GM18907 (cell line): Measurements from ENCODE around the gene TRIM34.
"Not testable (repeated sequence)": the region's sequence is repeated elsewhere in the genome, so short reads cannot be mapped to it uniquely, and the experiment has no call there.

ENCODE experiments used
- ATAC-seq: cut with Tn5 transposase; IDR thresholded peaks from one replicate; pipeline ENCODE4 v1.9.1; 2021; ENCODE audit warnings: mild to moderate bottlenecking, moderate library complexity; ENCODE audit not compliant: unreplicated experiment

The TRIM34 gene

GRCh38 chr11:5620651-5621521, 3.9 kb upstream of the TRIM34 start:
- no peak for ATAC-seq

- no peak for ATAC-seq
These were observed 3.2 kb upstream of the TRIM34 start for GRCh38 chr11:5621580-5621979.

DNA sequence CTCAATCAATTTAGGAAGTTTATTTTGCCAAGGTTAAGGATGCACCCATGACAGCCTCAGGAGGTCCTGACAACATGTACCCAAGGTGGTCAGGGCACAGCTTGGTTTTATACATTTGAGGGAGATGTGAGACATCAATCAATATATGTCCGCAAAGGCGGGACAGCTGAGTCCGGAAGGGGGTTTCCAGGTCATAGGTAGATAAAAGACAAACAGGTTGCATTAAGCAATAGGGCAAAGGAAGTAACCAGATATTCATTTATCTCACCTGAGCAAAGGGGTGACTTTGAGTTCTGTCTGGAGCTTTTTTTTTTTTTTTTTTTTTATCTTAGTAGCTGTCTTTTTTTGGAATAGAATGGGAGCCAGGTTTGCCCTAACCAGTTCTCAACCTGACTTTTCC, 2.0 kb upstream of the TRIM34 start:
- no peak for ATAC-seq

GRCh38 chr11:5625281-5625680, 480 bp downstream of the TRIM34 start:
- no peak for ATAC-seq

- ATAC-seq, result no peak
These were observed 1.4 kb downstream of the TRIM34 start for GRCh38 chr11:5626196-5626595.

DNA sequence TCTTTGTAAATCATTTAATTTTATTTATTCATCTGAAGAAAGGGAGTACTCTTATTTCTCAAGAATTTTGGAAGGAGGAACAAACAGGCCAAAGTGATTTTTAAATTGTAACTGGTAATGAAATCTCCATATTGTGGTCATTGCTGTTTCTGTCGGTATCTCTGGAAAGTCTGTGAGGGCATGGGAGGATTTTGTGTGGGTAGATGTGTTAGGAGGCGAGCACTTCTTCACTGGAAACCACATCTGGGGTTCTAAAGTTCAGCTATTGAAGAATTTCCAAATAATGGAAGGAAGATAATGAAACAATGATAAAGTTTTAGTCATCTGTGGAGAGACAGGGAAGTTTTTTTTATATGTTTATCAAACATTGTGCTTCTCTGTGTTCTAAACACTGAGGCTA, 6.6 kb downstream of the TRIM34 start:
- ATAC-seq, result peak; percentile 20

GRCh38 chr11:5631969-5632635, 7.3 kb downstream of the TRIM34 start:
- ATAC-seq, result peak; percentile 92

- no peak for ATAC-seq
These were observed 15.2 kb downstream of the TRIM34 start for GRCh38 chr11:5639953-5640352.

GRCh38 chr11:5643585-5643984, 18.8 kb downstream of the TRIM34 start:
- ATAC-seq, result no peak

DNA sequence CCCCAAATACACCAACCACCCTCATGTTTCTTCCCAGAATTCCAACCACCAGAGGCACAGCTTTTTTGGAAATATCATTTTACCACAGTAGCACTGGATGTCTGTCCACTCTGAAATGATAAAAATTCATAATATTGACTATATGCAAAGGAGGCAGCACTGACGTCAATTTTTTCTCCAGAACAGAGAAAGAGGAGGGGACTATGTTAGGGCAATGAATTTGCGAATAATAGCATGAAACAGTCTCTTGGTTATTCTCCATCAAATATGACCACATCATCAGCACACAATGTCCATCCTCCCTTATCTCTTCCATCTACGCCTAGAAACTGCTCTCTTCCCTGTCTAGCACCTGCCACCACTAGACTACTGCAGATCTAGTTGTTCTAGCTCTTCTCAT, 21.3 kb downstream of the TRIM34 start:
- ATAC-seq, result no peak

DNA sequence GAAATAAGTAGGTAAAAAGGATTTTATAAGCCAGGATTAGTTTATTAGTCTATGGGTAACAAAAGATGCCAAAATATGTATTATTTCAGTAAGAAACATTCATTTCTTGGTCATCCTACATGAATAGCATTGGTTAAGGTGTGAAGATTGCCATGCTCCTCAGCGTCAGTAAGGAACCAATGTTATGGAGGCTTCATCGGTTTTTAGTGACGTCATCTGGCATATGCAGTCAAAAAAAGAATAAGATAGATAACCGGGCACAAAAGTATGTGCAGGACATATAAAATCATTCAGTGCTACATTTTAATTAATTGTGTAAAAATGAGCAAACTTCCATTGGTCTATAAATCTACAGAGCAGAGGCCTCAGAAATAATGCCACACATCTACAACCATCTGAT, 30.7 kb downstream of the TRIM34 start:
- no peak for ATAC-seq

- ATAC-seq, result not testable (repeated sequence)
These were observed 32.2 kb downstream of the TRIM34 start for GRCh38 chr11:5656956-5657355.

DNA sequence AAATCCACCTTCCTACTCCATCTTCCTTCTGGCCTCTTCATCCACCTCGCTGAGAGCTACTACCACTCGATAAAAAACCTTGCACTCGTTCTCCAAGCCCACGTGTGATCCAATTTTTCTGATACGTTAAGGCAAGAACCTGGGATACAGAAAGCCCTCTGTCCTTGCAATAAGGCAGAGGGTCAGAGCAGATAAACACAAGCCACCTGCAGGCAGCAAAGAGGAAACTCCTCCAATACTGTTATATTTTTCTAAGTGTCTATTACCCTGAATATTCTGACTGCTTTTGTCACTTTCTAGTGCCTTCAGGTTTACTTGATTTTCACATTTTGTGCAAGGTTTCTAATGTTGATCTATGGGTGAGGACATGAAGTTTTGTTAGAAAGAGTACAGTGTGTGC, 33.5 kb downstream of the TRIM34 start:
- no peak for ATAC-seq

GRCh38 chr11:5663511-5663910, 38.7 kb downstream of the TRIM34 start:
- no peak for ATAC-seq

DNA sequence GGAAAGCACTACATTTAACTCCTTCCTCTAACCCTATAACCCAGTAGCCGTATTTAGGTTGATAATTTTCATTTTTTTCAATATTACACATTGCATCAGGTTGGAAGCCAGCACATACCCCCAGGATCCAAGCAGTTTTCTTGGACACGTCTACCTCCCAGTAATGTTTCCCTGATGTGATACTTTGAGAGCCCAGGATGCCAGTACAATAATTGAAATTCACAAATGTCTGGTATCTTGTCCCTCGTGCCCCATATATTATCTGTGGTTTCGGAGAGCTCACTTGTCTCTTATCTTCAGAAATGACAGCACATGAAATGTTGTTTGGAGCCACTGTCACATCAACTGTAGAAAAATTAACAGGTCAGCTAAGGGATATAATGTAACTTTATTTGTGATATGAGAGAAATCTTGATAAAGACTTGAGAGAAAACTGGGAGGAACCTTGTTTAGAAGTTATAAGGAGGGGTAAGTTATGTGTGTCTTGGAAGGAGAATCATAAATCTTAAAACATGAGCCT, 40.3 kb downstream of the TRIM34 start:
- ATAC-seq, result no peak

DNA sequence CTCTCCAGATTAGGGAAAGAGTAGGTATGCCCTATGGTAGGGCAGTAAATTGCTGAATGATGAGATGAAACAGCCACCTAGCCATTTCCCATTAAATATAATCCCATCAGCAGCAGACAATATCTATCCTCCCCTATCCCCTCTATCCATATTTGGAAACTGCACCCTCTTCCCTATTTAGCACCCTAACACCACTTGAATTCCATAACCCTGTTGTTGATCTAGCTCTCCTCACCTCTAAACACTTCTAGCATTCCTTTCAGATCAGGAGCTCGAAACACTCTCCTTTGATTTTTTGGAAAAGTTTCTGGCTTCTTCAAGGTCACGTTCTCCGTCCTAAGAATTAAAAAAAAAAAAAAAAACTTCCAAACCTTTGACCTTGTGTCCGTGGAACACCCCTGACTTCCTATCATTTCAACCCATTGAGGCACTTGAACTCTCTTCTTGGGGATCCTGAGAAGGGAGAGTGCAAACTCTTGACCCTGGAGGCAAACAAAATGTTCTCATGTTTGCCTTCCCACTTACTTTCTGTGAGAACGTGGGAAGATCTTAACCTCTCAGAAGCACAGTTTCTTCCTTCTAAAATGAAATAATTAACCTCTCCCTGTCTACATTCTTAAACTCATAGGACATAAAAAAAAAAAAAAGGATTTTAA, 41.1 kb downstream of the TRIM34 start:
- no peak for ATAC-seq

- ATAC-seq, result no peak
These were observed 41.6 kb downstream of the TRIM34 start for GRCh38 chr11:5666402-5666793.

GRCh38 chr11:5671831-5672230, 47.0 kb downstream of the TRIM34 start:
- ATAC-seq, result no peak

- ATAC-seq, result no peak
These were observed 49.6 kb downstream of the TRIM34 start for GRCh38 chr11:5674391-5674790.

DNA sequence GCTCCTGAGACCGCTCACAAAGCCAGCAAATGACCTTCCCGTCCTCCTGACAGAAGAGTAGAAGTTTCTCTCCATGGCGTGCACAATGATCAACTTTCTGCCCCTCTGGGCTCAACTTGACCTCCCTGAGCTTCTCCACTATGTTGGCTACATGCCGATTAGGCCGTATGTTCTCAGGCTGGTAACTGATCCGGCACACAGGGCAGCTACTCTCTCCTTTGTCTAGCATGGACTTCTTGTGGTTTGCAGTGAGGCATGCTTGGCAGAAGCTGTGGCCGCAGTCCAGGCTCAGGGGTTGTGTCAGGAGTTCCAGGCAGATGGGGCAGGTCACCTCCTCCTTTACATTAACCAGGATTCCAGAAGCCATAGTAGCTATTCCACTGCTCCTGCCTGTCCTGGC, 55.0 kb downstream of the TRIM34 start:
- ATAC-seq, result no peak

DNA sequence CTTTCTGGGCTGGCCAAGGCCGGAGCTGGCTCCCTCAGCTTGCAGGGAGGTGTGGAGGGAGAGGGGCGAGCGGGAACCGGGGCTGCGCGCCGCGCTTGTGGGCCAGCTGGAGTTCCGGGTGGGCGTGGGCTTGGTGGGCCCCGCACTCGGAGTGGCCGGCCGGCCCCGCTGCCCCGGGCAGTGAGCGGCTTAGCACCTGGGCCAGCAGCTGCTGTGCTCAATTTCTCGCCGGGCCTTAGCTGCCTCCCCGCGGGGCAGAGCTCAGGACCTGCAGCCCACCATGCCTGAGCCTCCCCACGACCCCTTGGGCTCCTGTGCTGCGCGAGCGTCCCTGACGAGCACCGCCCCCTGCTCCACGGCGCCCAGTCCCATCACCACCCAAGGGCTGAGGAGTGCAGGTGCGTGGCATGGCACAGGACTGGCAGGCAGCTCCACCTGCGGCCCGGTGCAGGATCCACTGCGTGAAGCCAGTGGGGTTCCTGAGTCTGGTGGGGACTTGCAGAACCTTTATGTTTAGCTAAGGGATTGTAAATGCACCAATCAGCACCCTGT, 58.2 kb downstream of the TRIM34 start:
- not testable (repeated sequence) for ATAC-seq
